Measurements from ENCODE around the gene ACAT1.
A peak's percentile ranks its signal among the peaks of the same experiment; 100 is the strongest.

Gene ACAT1

GRCh38 chr11:108121274-108122155 lies at the start of gene ACAT1:
TSS of gene ACAT1 (plus strand) at chr11:108121567. CDS start at chr11:108121607, 40 bp downstream.
- peak within 1 kb of the TSS; percentile 85 for H3K4me3 ChIP-seq (ENCODE audit: low read length)
- no peak for TF ChIP-seq ZNF274 (IDR thresholded peaks at IDR 0.05; ENCODE audit: low read depth, low read length)

GRCh38 chr11:108084811-108085210 lies 36.6 kb upstream of the ACAT1 start:
- no peak overlapping the region for H3K4me3 ChIP-seq (ENCODE audit: low read length)
- no peak for TF ChIP-seq ZNF274 (IDR thresholded peaks at IDR 0.05; ENCODE audit: low read depth, low read length)

- TF ChIP-seq ZNF274 (IDR thresholded peaks at IDR 0.05; ENCODE audit: low read depth, low read length) = no peak
- H3K4me3 ChIP-seq (ENCODE audit: low read length) = no peak overlapping the region
Observed at GRCh38 chr11:108085672-108086071, 35.7 kb upstream of the ACAT1 start.

- H3K4me3 ChIP-seq (ENCODE audit: low read length) = no peak overlapping the region
- no peak for TF ChIP-seq ZNF274 (IDR thresholded peaks at IDR 0.05; ENCODE audit: low read depth, low read length)
Observed at GRCh38 chr11:108092134-108092533, 29.2 kb upstream of the ACAT1 start.

- TF ChIP-seq ZNF274 (IDR thresholded peaks at IDR 0.05; ENCODE audit: low read depth, low read length) = no peak
- H3K4me3 ChIP-seq (ENCODE audit: low read length) = no peak overlapping the region
Observed at GRCh38 chr11:108093128-108093904, 28.1 kb upstream of the ACAT1 start.

- no peak overlapping the region for H3K4me3 ChIP-seq (ENCODE audit: low read length)
- TF ChIP-seq ZNF274 (IDR thresholded peaks at IDR 0.05; ENCODE audit: low read depth, low read length) = no peak
Observed at GRCh38 chr11:108097179-108097578, 24.2 kb upstream of the ACAT1 start.

- no peak for TF ChIP-seq ZNF274 (IDR thresholded peaks at IDR 0.05; ENCODE audit: low read depth, low read length)
- H3K4me3 ChIP-seq (ENCODE audit: low read length) = no peak overlapping the region
Observed at GRCh38 chr11:108101090-108101775, 20.1 kb upstream of the ACAT1 start.

GRCh38 chr11:108111126-108111525 lies 10.2 kb upstream of the ACAT1 start:
- no peak overlapping the region for H3K4me3 ChIP-seq (ENCODE audit: low read length)
- TF ChIP-seq ZNF274 (IDR thresholded peaks at IDR 0.05; ENCODE audit: low read depth, low read length) = no peak

- TF ChIP-seq ZNF274 (IDR thresholded peaks at IDR 0.05; ENCODE audit: low read depth, low read length) = no peak
- no peak overlapping the region for H3K4me3 ChIP-seq (ENCODE audit: low read length)
Observed at GRCh38 chr11:108112057-108112456, 9.3 kb upstream of the ACAT1 start.

- no peak overlapping the region for H3K4me3 ChIP-seq (ENCODE audit: low read length)
- TF ChIP-seq ZNF274 (IDR thresholded peaks at IDR 0.05; ENCODE audit: low read depth, low read length) = no peak
Observed at GRCh38 chr11:108115500-108116140, 5.7 kb upstream of the ACAT1 start.

- H3K4me3 ChIP-seq (ENCODE audit: low read length) = no peak overlapping the region
- no peak for TF ChIP-seq ZNF274 (IDR thresholded peaks at IDR 0.05; ENCODE audit: low read depth, low read length)
Observed at GRCh38 chr11:108117746-108118371, 3.5 kb upstream of the ACAT1 start.

GRCh38 chr11:108120936-108121273 lies 462 bp upstream of the ACAT1 start:
- H3K4me3 ChIP-seq (ENCODE audit: low read length) = peak overlapping the region; percentile 85; the same call in 1 of the 2 replicates

- peak overlapping the region; percentile 85 for H3K4me3 ChIP-seq (ENCODE audit: low read length)
- TF ChIP-seq ZNF274 (IDR thresholded peaks at IDR 0.05; ENCODE audit: low read depth, low read length) = no peak
Observed at GRCh38 chr11:108122166-108122628, 830 bp downstream of the ACAT1 start.
